ENCODE results near the gene NINJ1. TPM values are rescaled to one million over a fixed set of nuclear protein-coding genes. Genes with fewer than 3 reads are reported as not detected.

Gene NINJ1
- total RNA-seq, 2 experiments from 2014 or later = 118 to 120 TPM

DNA sequence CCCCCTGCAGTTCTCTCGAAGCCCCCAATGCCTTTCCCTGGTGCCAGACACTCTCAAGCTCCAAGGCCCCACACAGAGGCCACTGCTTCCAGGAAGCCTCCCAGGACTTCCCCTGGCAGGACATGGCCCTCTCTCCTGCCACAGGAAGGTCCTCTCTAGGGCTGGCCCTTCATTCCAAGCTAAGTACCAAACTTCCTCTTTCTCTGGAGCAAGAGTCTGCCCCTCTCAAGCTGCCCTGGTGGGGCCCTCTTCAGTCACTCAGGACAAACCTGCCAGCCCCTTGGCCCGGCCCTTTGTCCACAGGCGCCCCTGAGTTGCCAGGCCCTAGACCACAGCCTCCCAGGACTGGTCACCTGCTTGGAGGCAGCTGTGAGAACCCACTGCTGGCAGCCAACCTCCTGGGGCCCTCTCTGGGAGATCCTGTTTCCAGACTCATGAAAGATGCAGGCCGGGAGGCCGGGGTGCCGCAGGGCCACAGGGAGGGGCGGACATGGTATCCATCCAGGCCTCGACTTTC lies 6.6 kb downstream of the NINJ1 start:
- H3K27me3 Mint-ChIP-seq = no peaks in the 10 kb centered on the region
- H3K4me3 Mint-ChIP-seq = peak overlapping the region; percentile 55
- POLR2A ChIA-PET = interaction anchor here (0.7 to 1.7 kb wide), 3 partner anchors 9 to 59 kb away, joined by 4 to 8 read pairs (median 5); no protein-coding TSS in a partner anchor
- peaks cover 47% of the 10 kb centered on the region for H3K36me3 Mint-ChIP-seq (ENCODE audit: low read depth)
- intact Hi-C loops (cut with micrococcal nuclease) = no loop called here
- H3K9me3 Mint-ChIP-seq = no peaks in the 10 kb centered on the region
- peak overlapping the region; percentile 87 for H3K27ac Mint-ChIP-seq
- ATAC-seq = no peak
- peaks cover 61% of the 10 kb centered on the region for H3K4me1 Mint-ChIP-seq (ENCODE audit: low read depth)
- CTCF ChIA-PET = interaction anchor here (1.5 to 4.5 kb wide), 5 partner anchors 7 to 124 kb away, joined by 3 to 27 read pairs (median 4); no protein-coding TSS in a partner anchor
- DNase-seq = no peak
- TF ChIP-seq, protein P1, sequence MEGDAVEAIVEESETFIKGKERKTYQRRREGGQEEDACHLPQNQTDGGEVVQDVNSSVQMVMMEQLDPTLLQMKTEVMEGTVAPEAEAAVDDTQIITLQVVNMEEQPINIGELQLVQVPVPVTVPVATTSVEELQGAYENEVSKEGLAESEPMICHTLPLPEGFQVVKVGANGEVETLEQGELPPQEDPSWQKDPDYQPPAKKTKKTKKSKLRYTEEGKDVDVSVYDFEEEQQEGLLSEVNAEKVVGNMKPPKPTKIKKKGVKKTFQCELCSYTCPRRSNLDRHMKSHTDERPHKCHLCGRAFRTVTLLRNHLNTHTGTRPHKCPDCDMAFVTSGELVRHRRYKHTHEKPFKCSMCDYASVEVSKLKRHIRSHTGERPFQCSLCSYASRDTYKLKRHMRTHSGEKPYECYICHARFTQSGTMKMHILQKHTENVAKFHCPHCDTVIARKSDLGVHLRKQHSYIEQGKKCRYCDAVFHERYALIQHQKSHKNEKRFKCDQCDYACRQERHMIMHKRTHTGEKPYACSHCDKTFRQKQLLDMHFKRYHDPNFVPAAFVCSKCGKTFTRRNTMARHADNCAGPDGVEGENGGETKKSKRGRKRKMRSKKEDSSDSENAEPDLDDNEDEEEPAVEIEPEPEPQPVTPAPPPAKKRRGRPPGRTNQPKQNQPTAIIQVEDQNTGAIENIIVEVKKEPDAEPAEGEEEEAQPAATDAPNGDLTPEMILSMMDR (IDR thresholded peaks at IDR 0.05) = no peak

DNA sequence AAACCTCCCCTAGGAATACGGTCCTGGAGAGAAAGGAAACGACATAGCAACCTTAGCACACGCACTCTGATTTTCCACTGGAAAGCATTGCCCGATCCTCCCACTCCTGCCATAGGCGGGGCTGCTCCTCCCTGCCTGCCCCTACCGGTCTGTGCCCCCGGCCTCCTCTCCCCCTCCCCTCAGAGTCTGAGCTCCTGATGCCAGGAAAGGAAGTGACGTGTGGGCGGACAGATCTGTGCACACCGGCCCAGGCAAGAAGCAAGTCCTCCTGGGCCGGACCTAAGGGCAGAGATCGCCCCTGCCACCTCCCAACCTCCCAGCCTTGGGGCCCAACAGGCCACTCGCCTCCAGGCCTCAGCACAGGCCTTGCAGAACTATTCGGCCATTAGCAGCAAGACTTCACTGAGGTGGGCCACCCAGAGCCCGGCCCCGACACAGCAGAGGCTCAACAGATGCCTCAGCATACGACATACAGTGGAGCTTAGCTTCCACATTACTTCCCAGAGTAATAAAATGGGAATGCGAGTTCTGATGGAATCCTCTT lies 7.2 kb downstream of the NINJ1 start:
- POLR2A ChIA-PET = interaction anchor here (0.6 to 1.7 kb wide), 4 partner anchors 9 to 177 kb away, joined by 3 to 8 read pairs (median 4); no protein-coding TSS in a partner anchor
- Mint-ChIP-seq H3K4me1 (ENCODE audit: low read depth) (peaks cover 56% of the 10 kb centered on the region), H3K9me3 (no peaks in the 10 kb centered on the region), H3K4me3 (peak overlapping the region; percentile 55), H3K27me3 (no peaks in the 10 kb centered on the region), H3K27ac (peak overlapping the region; percentile 87), H3K36me3 (ENCODE audit: low read depth) (peaks cover 42% of the 10 kb centered on the region)
- CTCF ChIA-PET = interaction anchor here (1.6 to 4.5 kb wide), 3 partner anchors 17 to 124 kb away, joined by 3 to 27 read pairs (median 8); no protein-coding TSS in a partner anchor
- peak; percentile 69 for ATAC-seq
- DNase-seq = peak; percentile 61
- intact Hi-C loops (cut with micrococcal nuclease) = no loop called here
- TF ChIP-seq, protein P1 (IDR thresholded peaks at IDR 0.05) = no peak

DNA sequence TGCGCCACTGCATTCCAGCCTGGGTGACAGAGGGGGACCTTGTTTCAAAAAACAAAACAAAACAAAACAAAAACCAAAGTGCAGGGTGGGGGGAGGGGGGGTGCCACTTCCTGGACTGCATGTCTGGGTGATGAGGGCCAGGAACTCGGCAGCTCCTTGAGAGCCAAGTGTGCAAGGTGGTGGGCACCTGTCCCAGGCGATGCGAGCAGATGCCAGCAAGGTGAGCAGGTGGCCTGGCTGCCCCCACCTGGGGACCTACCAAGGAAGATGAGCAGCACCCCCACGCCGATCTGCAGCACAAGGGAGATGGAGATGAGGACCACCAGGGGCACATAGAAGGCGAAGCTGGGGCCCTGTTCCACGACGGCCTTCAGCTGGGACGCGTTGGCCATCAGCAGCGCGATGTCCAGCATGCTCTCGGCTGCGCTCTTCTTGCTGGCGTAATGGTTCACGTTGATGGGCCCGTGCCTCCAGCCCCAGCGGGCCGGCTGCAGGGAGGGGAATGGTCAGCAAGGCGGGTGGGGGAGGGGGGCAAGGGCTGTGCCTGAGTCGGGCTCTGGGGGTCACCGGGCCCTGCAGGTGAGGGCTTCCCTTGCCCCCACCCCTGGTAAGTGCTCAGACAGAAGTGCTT lies 7.8 kb downstream of the NINJ1 start:
- CTCF ChIA-PET = interaction anchor here (1.1 to 4.5 kb wide), 4 partner anchors 14 to 123 kb away, joined by 3 to 27 read pairs (median 6); no protein-coding TSS in a partner anchor
- Mint-ChIP-seq H3K36me3 (ENCODE audit: low read depth) (peaks cover 39% of the 10 kb centered on the region), H3K27ac (peak overlapping the region; percentile 87), H3K9me3 (no peaks in the 10 kb centered on the region), H3K4me1 (ENCODE audit: low read depth) (peaks cover 49% of the 10 kb centered on the region), H3K27me3 (no peaks in the 10 kb centered on the region), H3K4me3 (peak overlapping the region; percentile 55)
- POLR2A ChIA-PET = interaction anchor here (0.6 to 1.7 kb wide), 4 partner anchors 8 to 177 kb away, joined by 3 to 8 read pairs (median 4); partner anchors contain the start of gene NINJ1
- DNase-seq (peak; percentile 7), ATAC-seq (no peak)
- TF ChIP-seq, protein P1 (IDR thresholded peaks at IDR 0.05) = no peak
- intact Hi-C loops (cut with micrococcal nuclease) = no loop called here

DNA sequence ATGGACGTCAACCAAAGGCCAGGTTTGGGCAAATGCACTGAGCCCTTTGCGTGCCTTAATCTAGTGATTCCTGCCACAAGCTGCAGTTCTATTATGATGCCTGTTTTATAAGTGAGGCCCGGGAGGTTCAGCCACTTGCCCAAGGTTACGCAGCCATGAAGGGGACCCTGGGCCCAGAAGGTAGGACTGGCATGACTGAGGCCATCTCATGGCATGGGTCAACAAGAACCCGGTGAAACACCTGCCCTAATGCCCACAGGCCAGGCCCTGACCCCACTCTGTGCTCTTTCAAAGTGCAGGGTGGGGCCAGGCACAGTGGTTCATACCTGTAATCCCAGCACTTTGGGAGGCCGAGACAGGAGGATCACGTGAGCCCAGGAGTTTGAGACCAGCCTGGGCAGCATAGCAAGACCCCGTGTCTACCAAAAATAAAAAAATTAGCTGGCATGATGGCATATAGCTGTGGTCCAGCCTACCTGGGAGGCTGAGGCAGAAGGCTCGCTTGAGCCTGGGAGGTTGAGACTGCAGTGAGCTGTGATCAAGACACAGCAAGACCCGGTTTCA lies 8.6 kb downstream of the NINJ1 start:
- TF ChIP-seq, protein P1 (IDR thresholded peaks at IDR 0.05) = no peak
- H3K4me3 Mint-ChIP-seq = no peak overlapping the region
- ChIA-PET POLR2A (interaction anchor here (1.0 kb wide), 1 partner anchor 9 kb away, joined by 4 read pairs; the partner anchor contains the start of gene NINJ1), CTCF (interaction anchor here (1.1 to 4.5 kb wide), 3 partner anchors 13 to 22 kb away, joined by 3 to 27 read pairs (median 8); no protein-coding TSS in a partner anchor)
- peak overlapping the region; percentile 87 for H3K27ac Mint-ChIP-seq
- H3K4me1 Mint-ChIP-seq (ENCODE audit: low read depth) = peaks cover 43% of the 10 kb centered on the region
- H3K9me3 Mint-ChIP-seq = no peaks in the 10 kb centered on the region
- no peak for ATAC-seq
- peak; percentile 0 for DNase-seq
- intact Hi-C loops (cut with micrococcal nuclease) = no loop called here
- peaks cover 36% of the 10 kb centered on the region for H3K36me3 Mint-ChIP-seq (ENCODE audit: low read depth)
- no peaks in the 10 kb centered on the region for H3K27me3 Mint-ChIP-seq

Data from activated CD8-positive, alpha-beta T cell treated with anti-CD3 and anti-CD28 coated beads for 36 hours (primary cell).